Tibial nerve (tissue), 4 donors: Measurements from ENCODE around the gene LSS.

Experiments used
- CTCF ChIP-seq, 5 experiments: fragments of 200-600 bp in 3 of 5; fragments of 450-650 bp in 2 of 5; sonication (generic) in 3 of 5; IDR thresholded peaks; one replicate each; pipeline ENCODE4 v1.5.1; 2016 to 2019; ENCODE audit warnings: antibody characterized with exemption in 5 of 5, mild to moderate bottlenecking in 3 of 5, moderate library complexity in 2 of 5
- EP300 ChIP-seq, 2 donors: sonication (generic); formaldehyde crosslinking; IDR thresholded peaks; one replicate each; pipeline ENCODE4 v1.6.1; 2017; ENCODE audit warnings: antibody characterized with exemption in 2 of 2, mild to moderate bottlenecking in 1 of 2
- POLR2A ChIP-seq, 2 donors: fragments of 450-650 bp; IDR thresholded peaks; one replicate each; pipeline ENCODE4 v1.6.1; 2017; ENCODE audit warnings: antibody characterized with exemption in 2 of 2, mild to moderate bottlenecking in 2 of 2, moderate library complexity in 2 of 2

GRCh38 chr21:46244602-46245001, 16.0 kb upstream of the LSS start:
- TF ChIP-seq CTCF (IDR thresholded peaks at IDR 0.05) (no peak), EP300 (IDR thresholded peaks at IDR 0.05) (no peak), POLR2A (IDR thresholded peaks at IDR 0.05) (no peak)
